Aorta (tissue), 5 donors: ENCODE data around the gene ASS1. TPM values are rescaled to one million over a fixed set of nuclear protein-coding genes. Genes with fewer than 3 reads are reported as not detected.

ENCODE experiments used
- ATAC-seq: fragments of 200-7000 bp; cut with Tn5 transposase; one replicate; pipeline ENCODE4 v1.9.1; 2022; ENCODE audit warnings: moderate library complexity; ENCODE audit not compliant: low FRiP score
- DNase-seq, 2 donors: peaks; one replicate each; pipeline ENCODE4 v3.0.0-alpha.2; 2020
- H3K27ac ChIP-seq, 2 donors: one replicate each; pipeline ENCODE4 v1.5.1; 2013; ENCODE audit warnings: low read length in 2 of 2, mild to moderate bottlenecking in 2 of 2, moderate library complexity in 2 of 2, control low read depth in 1 of 2, inconsistent platforms in 1 of 2, low read depth in 1 of 2
- H3K27me3 ChIP-seq, 2 donors: one replicate each; pipeline ENCODE4 v1.6.1; 2013; ENCODE audit warnings: control low read depth in 1 of 2, low read length in 1 of 2, mild to moderate bottlenecking in 1 of 2, moderate library complexity in 1 of 2; ENCODE audit not compliant: insufficient read depth in 2 of 2, control insufficient read depth in 1 of 2
- H3K36me3 ChIP-seq, 2 donors: one replicate each; pipeline ENCODE4 v1.6.1; 2013; ENCODE audit warnings: control low read depth in 1 of 2, low read length in 1 of 2, mild to moderate bottlenecking in 1 of 2; ENCODE audit not compliant: insufficient read depth in 2 of 2, control insufficient read depth in 1 of 2
- H3K4me1 ChIP-seq, 2 donors: one replicate each; pipeline ENCODE4 v1.6.1; 2013; ENCODE audit warnings: low read length in 2 of 2, control low read depth in 1 of 2, mild to moderate bottlenecking in 1 of 2, moderate library complexity in 1 of 2; ENCODE audit not compliant: insufficient read depth in 2 of 2, control insufficient read depth in 1 of 2
- H3K4me3 ChIP-seq, 2 donors: one replicate each; pipeline ENCODE4 v1.5.1; 2013; ENCODE audit warnings: low read length in 2 of 2, control low read depth in 1 of 2, mild to moderate bottlenecking in 1 of 2
- H3K9me3 ChIP-seq: one replicate; pipeline ENCODE4 v1.6.1; 2013; ENCODE audit warnings: mild to moderate bottlenecking, low read length; ENCODE audit not compliant: control insufficient read depth
- WGBS, 2 donors: extraction: QIAGEN DNeasy Blood & Tissue Kit; methylation state at CpG; one replicate each; pipeline ENCODE4 v1.1.7; 2013; 5-methylcytosine and 5-hydroxymethylcytosine counted together
- intact Hi-C, 2 donors: fragments of 100-400 bp; cut with DNase I; formaldehyde crosslinking; loops; one replicate each; pipeline versions ENCODE4 v1.14.2 to v1.15.0; 2022
- polyA plus RNA-seq, 2 donors: library from polyadenylated mRNA; stranded (reverse); fragments of 200-250 nt; gene quantifications; one replicate each; pipeline ENCODE4 v1.2.3, GENCODE V29; 2013
- total RNA-seq, 2 donors: library from RNA; stranded (reverse); fragmentation: NEBNext Ultra II Directional; extraction: Animal tissue kit (Norgen Biotek cat#: 25700); gene quantifications; one replicate each; pipeline ENCODE4 v1.2.1, GENCODE V29; 2021
- donor health status: healthy with polysubstance abuse.
- donor health status: Bipolar disorder and iron deficiency.
- donor health status: DM: no; HTN: no; CAD: no.
- donor health status: DM: no; HTN: no; CAD: no.
- donor health status: DM: yes; HTN: yes; CAD: no.

Gene ASS1
- total and polyA plus RNA-seq, 4 donors = 52.0 to 99.0 (median 78.5) TPM

DNA sequence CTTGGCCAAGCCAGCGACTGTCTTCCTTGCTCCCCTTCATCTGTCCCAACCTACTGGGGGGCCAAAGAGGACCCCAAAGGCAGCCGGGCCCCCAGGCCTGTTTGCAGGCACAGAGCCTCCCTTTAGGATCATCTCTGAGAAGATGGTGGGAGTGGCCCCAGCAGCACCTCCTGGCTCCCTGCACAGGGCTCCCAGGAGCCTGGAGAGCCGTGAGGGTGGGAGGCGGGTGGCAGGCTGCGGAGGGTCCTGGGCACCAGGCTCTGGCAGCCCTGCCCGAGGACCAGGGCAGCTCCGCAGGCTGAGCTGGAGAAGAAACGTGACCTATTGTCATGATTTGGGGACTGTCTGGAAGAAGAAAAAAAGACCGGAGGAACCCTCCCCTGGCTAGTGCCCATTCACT, 33.4 kb downstream of the ASS1 start:
- intact Hi-C loops = no loop called here
- Histone ChIP-seq H3K27me3 (no peaks in the 10 kb centered on the region), H3K9me3 (no peaks in the 10 kb centered on the region), H3K27ac (no peak overlapping the region), H3K4me3 (no peak overlapping the region), H3K36me3 (no peaks in the 10 kb centered on the region), H3K4me1 (no peaks in the 10 kb centered on the region)
- ATAC-seq (no peak), DNase-seq (no peak)
- WGBS, 2 donors = 92% methylated on average over 9 of the region's 9 CpGs

DNA sequence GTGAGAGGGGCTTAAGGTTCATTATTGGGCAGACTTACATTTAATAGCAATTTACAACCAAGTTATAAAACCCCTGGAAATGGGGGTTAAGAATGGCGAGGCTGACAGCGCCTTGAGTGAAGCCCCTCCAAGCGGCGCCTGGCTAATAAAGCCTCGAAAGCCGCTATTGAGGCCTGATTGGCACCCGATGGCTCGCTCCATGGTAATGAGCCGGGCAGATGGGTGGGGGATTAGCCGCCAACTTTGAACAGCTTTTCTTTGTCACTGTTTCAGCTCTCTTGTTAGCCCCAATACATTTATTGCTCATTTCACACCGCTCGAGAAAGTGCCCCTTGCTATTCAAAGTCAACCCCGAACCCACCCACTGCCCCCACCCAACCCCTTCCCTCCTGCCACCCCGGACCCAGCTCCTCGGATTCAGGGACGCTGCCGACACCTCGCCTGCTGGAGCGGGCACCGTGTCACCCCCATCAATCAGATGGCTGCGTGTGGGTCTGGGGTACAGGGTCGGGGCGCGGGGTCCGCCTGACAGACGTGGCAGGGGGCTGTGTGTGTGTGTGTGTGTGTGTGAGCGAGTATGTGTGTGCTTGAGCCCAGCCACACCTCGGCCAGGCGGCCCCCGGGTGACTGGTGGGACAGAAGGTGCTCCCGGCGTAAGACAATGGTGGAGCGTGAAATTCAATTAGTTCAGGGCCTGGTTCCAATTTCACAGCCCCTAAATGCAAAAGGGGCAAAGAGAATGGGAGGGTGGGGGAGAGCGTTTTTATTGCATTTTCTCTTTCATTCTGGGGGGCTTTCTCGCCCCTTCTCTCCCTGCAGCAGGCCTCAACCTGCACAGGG, 34.2 kb downstream of the ASS1 start:
- ATAC-seq (no peak), DNase-seq (no peak)
- no peaks in the 10 kb centered on the region for H3K4me1 ChIP-seq
- H3K36me3 ChIP-seq = no peaks in the 10 kb centered on the region
- intact Hi-C loops = no loop called here
- no peak overlapping the region for H3K4me3 ChIP-seq
- no peak overlapping the region for H3K27ac ChIP-seq
- no peaks in the 10 kb centered on the region for H3K9me3 ChIP-seq
- H3K27me3 ChIP-seq = no peaks in the 10 kb centered on the region
- 83 to 85% methylated on average over 35 of the region's 35 CpGs for WGBS, 2 donors

DNA sequence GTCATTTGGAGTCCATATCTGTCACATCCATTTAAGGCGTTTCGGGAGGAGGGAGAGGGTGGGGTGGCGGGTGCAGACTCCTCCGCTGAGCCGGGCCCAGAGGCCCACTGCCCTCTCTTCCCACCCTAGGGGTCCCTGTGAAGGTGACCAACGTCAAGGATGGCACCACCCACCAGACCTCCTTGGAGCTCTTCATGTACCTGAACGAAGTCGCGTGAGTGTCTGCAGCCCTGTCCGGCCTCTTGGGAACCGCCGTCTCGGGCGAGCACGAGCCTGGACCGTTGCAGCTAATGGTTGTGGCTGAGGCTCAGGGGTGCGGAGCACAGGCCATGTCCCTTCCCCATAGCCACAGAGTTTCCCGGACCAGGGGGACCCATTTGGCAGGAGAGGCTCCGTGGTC, 34.8 kb downstream of the ASS1 start:
- DNase-seq (no peak), ATAC-seq (no peak)
- Histone ChIP-seq H3K9me3 (no peaks in the 10 kb centered on the region), H3K36me3 (no peaks in the 10 kb centered on the region), H3K4me3 (no peak overlapping the region), H3K27ac (no peak overlapping the region), H3K27me3 (no peaks in the 10 kb centered on the region), H3K4me1 (no peaks in the 10 kb centered on the region)
- 89 to 93% methylated on average over 19 of the region's 19 CpGs for WGBS, 2 donors
- intact Hi-C loops = no loop called here

DNA sequence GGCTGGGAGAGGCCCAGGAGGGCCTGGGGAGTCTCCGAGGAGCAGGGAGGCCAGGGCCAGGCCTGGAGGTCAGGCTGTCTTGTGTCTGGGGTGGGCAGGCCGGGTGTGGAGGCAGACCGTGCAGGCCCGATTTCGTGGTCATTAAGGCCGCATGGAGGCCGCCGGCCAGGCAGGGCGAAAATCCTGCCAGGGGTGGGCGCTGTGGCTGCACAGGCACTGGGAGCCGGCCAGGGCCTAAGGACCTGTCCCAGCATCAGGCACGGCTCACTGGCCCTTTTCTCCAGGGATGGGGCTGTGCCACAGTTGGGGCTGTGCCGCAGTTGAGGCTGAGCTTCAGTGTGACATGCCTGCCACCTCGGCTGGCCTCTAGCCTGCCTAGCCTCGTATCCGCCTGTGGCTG, 35.9 kb downstream of the ASS1 start:
- Histone ChIP-seq H3K9me3 (no peaks in the 10 kb centered on the region), H3K36me3 (no peaks in the 10 kb centered on the region), H3K4me3 (no peak overlapping the region), H3K27me3 (no peaks in the 10 kb centered on the region), H3K4me1 (no peaks in the 10 kb centered on the region), H3K27ac (no peak overlapping the region)
- DNase-seq (no peak), ATAC-seq (no peak)
- 83% methylated on average over 15 to 16 of the region's 16 CpGs for WGBS, 2 donors
- intact Hi-C loops = no loop called here

DNA sequence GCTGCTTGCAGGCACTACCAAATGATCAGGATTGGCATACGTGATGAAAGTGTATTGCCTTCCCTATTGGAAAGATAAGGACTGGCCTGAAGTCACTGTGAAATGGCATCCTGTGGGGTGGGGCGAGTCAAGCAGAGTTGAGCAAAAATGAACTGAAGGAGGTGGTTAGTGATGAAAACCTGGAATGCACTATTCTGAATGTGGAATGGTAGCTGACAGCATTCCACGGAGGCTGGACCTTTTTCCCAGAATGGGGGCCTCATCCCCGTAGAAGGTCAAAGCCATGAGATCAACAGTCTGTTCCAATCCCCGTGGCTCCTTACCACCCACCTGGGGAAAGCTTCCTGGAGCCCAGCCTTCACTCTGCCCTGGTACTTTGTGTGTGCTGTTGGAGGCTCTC, 37.7 kb downstream of the ASS1 start:
- ATAC-seq (no peak), DNase-seq (no peak)
- Histone ChIP-seq H3K36me3 (no peaks in the 10 kb centered on the region), H3K27me3 (no peaks in the 10 kb centered on the region), H3K27ac (no peak overlapping the region), H3K4me1 (no peaks in the 10 kb centered on the region), H3K4me3 (no peak overlapping the region), H3K9me3 (no peaks in the 10 kb centered on the region)
- 75 to 77% methylated on average over 5 of the region's 5 CpGs for WGBS, 2 donors
- intact Hi-C loops = no loop called here

DNA sequence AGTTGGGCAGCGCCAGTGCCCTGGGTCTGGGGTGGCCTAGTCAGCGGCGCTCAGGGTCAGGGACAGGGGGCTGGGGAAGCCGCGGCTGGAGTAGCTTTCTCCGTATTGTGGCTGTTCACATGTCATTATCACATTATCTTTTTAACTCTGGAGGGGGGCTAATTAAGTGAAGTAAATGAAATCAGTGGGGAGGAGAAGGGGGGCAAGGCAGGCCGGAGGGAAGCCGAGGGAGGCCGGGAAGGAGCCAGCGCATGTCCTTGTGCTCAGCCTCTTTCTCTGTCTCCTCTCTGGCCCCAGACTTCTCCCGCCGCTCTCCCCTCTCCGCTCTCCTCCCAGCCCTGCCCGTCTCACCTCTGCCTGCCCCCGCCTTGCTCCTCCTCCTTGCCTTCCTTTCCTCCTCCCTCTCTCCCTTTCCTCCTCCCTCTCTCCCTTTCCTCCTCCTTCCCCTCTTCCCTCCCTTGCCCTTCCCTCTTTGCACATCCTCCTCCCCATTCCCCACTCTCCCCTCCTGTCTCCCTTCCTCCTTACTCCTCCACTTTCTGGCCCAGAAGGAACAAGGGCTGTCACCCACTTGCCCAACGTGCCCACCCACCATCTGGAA, 38.7 kb downstream of the ASS1 start:
- H3K27me3 ChIP-seq = no peaks in the 10 kb centered on the region
- no peak overlapping the region for H3K4me3 ChIP-seq
- DNase-seq (no peak), ATAC-seq (no peak)
- no peak overlapping the region for H3K27ac ChIP-seq
- H3K4me1 ChIP-seq = no peaks in the 10 kb centered on the region
- no peaks in the 10 kb centered on the region for H3K36me3 ChIP-seq
- intact Hi-C loops = no loop called here
- no peaks in the 10 kb centered on the region for H3K9me3 ChIP-seq
- 80 to 81% methylated on average over 14 to 16 of the region's 16 CpGs for WGBS, 2 donors

DNA sequence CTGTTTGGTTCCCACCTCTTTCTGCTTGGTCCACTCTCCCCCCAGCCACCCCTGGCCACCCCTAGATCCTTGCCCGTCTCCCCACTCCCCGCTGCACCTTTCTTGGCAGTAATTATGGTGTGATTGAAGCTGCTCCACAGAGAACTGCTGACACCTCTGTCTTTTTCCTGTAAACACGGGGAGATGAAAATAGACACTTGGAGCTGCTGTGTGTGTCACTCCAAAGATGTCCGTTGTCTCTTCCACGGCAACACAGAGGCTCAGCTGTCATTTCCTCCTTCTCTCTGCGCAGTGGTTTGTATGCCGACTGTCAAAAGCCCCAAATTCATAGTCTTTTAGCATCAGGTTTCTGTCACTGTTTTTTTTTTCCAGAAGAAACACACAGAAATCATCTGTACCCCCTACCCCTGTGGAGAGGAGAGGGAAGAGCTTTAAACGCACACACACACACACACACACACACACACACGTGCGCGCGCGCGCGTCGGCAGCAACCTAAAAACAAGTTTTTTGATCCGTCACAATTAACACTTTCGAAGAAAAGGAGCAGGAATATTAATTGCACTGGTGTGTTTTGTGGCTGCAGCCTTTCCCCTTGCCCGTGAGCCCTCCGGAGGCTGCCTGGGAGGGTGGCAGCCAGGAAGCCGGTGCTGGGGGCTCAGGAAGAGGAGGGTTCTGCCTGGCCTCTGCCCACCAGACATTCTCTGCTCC, 39.8 kb downstream of the ASS1 start:
- no peak for DNase-seq
- Histone ChIP-seq H3K9me3 (no peaks in the 10 kb centered on the region), H3K27ac (no peak overlapping the region), H3K27me3 (no peaks in the 10 kb centered on the region), H3K4me1 (no peaks in the 10 kb centered on the region), H3K36me3 (peaks cover 0 to 2% of the 10 kb centered on the region in 2 donors), H3K4me3 (no peak overlapping the region)
- 86% methylated on average over 21 of the region's 21 CpGs for WGBS, 2 donors
- intact Hi-C loops = no loop called here
- no peak for ATAC-seq

DNA sequence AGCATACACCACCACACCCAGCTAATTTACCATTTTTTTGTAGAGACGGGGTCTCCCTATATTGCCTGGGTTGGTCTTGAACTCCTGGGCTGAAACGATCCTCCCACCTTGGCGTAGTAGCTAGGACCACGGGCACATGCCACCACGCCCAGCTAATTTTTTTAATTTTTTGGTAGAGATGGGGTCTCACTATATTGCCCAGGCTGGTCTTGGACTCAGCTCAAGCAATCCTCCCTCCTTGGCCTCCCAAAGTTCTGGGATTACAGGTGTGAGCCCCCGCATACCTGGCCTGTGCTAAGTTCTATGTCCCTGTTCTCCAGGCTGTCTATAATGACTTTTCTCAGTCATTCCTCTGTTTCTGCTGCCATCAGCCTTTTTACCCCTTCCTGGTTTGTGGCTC, 41.3 kb downstream of the ASS1 start:
- no peak for ATAC-seq
- H3K4me1 ChIP-seq = no peaks in the 10 kb centered on the region
- intact Hi-C loops = no loop called here
- H3K9me3 ChIP-seq = no peaks in the 10 kb centered on the region
- no peaks in the 10 kb centered on the region for H3K27me3 ChIP-seq
- 95% methylated on average over 6 of the region's 6 CpGs for WGBS, 2 donors
- no peak overlapping the region for H3K4me3 ChIP-seq
- DNase-seq = no peak
- no peak overlapping the region for H3K27ac ChIP-seq
- peaks cover 0 to 3% of the 10 kb centered on the region in 2 donors for H3K36me3 ChIP-seq
